Measurements from ENCODE around the gene NCOA7.
A peak's percentile ranks its signal among the peaks of the same experiment; 100 is the strongest.
"Not testable (repeated sequence)": the region's sequence is repeated elsewhere in the genome, so short reads cannot be mapped to it uniquely, and the experiment has no call there.

Gene NCOA7

GRCh38 chr6:125793280-125793679 is 2.5 kb downstream of the NCOA7 start:
- DNase-seq: no peak

GRCh38 chr6:125793863-125794262 is 3.1 kb downstream of the NCOA7 start:
- no peak for DNase-seq

GRCh38 chr6:125794342-125795137 is 3.8 kb downstream of the NCOA7 start:
- no peak for DNase-seq

GRCh38 chr6:125795301-125795700 is 4.5 kb downstream of the NCOA7 start:
- DNase-seq: no peak

GRCh38 chr6:125797120-125797885 is 6.5 kb downstream of the NCOA7 start:
- DNase-seq: no peak

- DNase-seq: no peak
Observed at GRCh38 chr6:125797886-125798444, 7.2 kb downstream of the NCOA7 start.

- no peak for DNase-seq
Observed at GRCh38 chr6:125798734-125799508, 8.2 kb downstream of the NCOA7 start.

- DNase-seq: no peak
Observed at GRCh38 chr6:125802383-125802782, 11.6 kb downstream of the NCOA7 start.

GRCh38 chr6:125802943-125803377 is 12.2 kb downstream of the NCOA7 start:
- no peak for DNase-seq

GRCh38 chr6:125804264-125804663 is 13.5 kb downstream of the NCOA7 start:
- DNase-seq: no peak

- not testable (repeated sequence) for DNase-seq
Observed at GRCh38 chr6:125804866-125805425, 14.2 kb downstream of the NCOA7 start.

- no peak for DNase-seq
Observed at GRCh38 chr6:125806813-125807212, 16.1 kb downstream of the NCOA7 start.

- DNase-seq: no peak
Observed at GRCh38 chr6:125807293-125807692, 16.5 kb downstream of the NCOA7 start.

- no peak for DNase-seq
Observed at GRCh38 chr6:125808060-125808459, 17.3 kb downstream of the NCOA7 start.

GRCh38 chr6:125808591-125808990 is 17.8 kb downstream of the NCOA7 start:
- DNase-seq: no peak

- DNase-seq: no peak
Observed at GRCh38 chr6:125809570-125810170, 18.9 kb downstream of the NCOA7 start.

GRCh38 chr6:125810445-125810844 is 19.7 kb downstream of the NCOA7 start:
- peak; percentile 14 to 61 for DNase-seq

GRCh38 chr6:125811259-125811658 is 20.5 kb downstream of the NCOA7 start:
- DNase-seq: no peak

GRCh38 chr6:125812394-125813292 is 21.9 kb downstream of the NCOA7 start:
- DNase-seq: no peak

GRCh38 chr6:125814481-125814880 is 23.7 kb downstream of the NCOA7 start:
- no peak for DNase-seq

Measured in NCI-H524 (cell line).